K562 (cell line): ENCODE measurements around the gene TXLNA. TPM values are rescaled to one million over a fixed set of nuclear protein-coding genes. Genes with fewer than 3 reads are reported as not detected.

Source experiments
- GTF2A2 ChIP-seq: IDR thresholded peaks from 2 replicates; pipeline ENCODE4 v1.6.1; 2016; ENCODE audit warnings: mild to moderate bottlenecking, missing genetic modification characterization, missing compliant biosample characterization
- NR2C1 ChIP-seq, 2 experiments: fragments of 450-650 bp; IDR thresholded peaks; 2 replicates each; pipeline ENCODE4 v1.6.1; 2017; ENCODE audit warnings: mild to moderate bottlenecking in 2 of 2, antibody characterized with exemption in 1 of 2, inconsistent platforms in 1 of 2, missing compliant biosample characterization in 1 of 2, missing genetic modification characterization in 1 of 2
- SMAD4 ChIP-seq: fragments of 250-450 bp; sonication (Bioruptor Pico); conservative IDR thresholded peaks from 2 replicates; pipeline ENCODE4 v1.8.0; 2021; ENCODE audit warnings: inconsistent platforms, mild to moderate bottlenecking, moderate library complexity
- ZSCAN32 ChIP-seq: fragments of 450-650 bp; formaldehyde crosslinking; IDR thresholded peaks from 2 replicates; pipeline ENCODE4 v1.4.0; 2020; ENCODE audit warnings: mild to moderate bottlenecking, moderate library complexity
- polyA plus RNA-seq, 8 experiments: library from polyadenylated mRNA; depleted of rRNA in 4 of 8; stranded (reverse) in 5 of 8; unstranded in 3 of 8; fragments of >200 nt; fragmentation: Nextera tagmentation in 2 of 8; fragmentation: Illumina TruSeq in 1 of 8; extraction: Ambion mirVana in 2 of 8; extraction: Trizol in 1 of 8; gene quantifications; 2 replicates each; pipeline versions ENCODE4 v1.2.1 to v1.2.3, GENCODE V29; 2011 to 2014; ENCODE audit warnings: inconsistent platforms in 1 of 8, missing spikeins in 1 of 8
- total RNA-seq, 7 experiments: library from RNA; depleted of rRNA in 6 of 7; stranded (reverse); fragments of >200 nt in 6 of 7; fragmentation: Illumina TruSeq in 2 of 7; extraction: Trizol in 2 of 7; gene quantifications; 2 replicates each; pipeline versions ENCODE4 v1.2.1 to v1.2.3, GENCODE V29; 2011 to 2021; ENCODE audit warnings: low replicate concordance in 1 of 7
- TF ChIP-seq, protein P1 (sequence below), 2 experiments: IDR thresholded peaks in 1 of 2; conservative IDR thresholded peaks in 1 of 2; 2 replicates each; pipeline ENCODE4 v1.6.1; 2016; ENCODE audit warnings: low read depth in 2 of 2, mild to moderate bottlenecking in 1 of 2, missing compliant biosample characterization in 1 of 2, missing genetic modification characterization in 1 of 2, moderate library complexity in 1 of 2
- TF ChIP-seq, protein P2 (sequence below): IDR thresholded peaks from 3 replicates; pipeline ENCODE4 v1.6.1; 2011; ENCODE audit warnings: borderline replicate concordance, mild to moderate bottlenecking, moderate library complexity; ENCODE audit not compliant: insufficient read length; ENCODE audit errors: extremely low read depth
- TF ChIP-seq, protein P3 (sequence below): sonication (generic); formaldehyde crosslinking; IDR thresholded peaks from 2 replicates; pipeline ENCODE4 v1.8.0; 2023; ENCODE audit warnings: mild to moderate bottlenecking, missing genetic modification reagents

Gene TXLNA
- total and polyA plus RNA-seq, 9 of the 15 experiments (the other 6 are each of a cell fraction or from before 2014, with no cell fraction given): 9.2 to 54.5 (median 39.3) TPM

DNA sequence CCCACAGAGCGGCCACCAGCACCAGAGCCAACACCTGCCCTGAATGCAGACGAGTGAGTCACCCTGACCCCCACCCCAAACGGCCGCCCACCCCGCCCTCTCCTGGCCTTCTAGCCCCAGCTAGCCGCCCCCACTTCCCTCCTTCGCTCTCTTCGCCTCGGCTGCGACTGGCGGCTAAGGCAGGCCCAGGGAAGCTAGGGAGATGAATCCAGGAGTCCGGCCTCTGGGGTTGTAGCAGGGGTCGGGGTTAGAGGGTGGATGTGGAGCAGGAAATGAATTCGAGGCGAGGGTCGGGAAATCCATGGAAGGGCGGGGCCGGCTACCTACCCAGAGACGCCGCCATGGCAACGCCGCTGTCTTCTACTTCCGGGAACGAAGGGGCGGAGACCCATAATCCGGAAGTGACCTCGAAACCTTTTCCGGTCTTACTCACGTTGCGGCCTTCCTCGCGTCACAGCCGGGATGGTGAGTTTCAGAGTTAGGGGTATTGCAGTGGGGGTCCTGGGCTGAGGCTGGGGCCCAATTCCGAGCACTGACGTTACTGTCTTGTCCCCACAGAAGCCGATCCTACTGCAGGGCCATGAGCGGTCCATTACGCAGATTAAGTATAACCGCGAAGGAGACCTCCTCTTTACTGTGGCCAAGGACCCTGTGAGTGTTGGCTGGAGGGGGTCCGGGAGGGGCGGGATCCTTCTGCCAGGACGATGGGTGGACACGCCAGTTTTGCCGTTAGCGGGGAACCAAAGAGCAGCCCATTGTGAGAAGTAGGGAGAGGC lies 42.7 kb downstream of the TXLNA start, which contains the start of the genes EIF3I and TMEM234 (continued):
- TF ChIP-seq, protein P1, sequence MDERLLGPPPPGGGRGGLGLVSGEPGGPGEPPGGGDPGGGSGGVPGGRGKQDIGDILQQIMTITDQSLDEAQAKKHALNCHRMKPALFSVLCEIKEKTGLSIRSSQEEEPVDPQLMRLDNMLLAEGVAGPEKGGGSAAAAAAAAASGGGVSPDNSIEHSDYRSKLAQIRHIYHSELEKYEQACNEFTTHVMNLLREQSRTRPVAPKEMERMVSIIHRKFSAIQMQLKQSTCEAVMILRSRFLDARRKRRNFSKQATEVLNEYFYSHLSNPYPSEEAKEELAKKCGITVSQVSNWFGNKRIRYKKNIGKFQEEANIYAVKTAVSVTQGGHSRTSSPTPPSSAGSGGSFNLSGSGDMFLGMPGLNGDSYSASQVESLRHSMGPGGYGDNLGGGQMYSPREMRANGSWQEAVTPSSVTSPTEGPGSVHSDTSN (CRISPR knock-in tag; IDR thresholded peaks at IDR 0.05; ENCODE audit: low read depth): peak; percentile 13; the same call in 1 of the 2 replicates
- TF ChIP-seq, protein P1 (tag; conservative IDR thresholded peaks at IDR 0.05; ENCODE audit: low read depth): no peak
- TF ChIP-seq ZSCAN32 (CRISPR knock-in tag): no peak
- TF ChIP-seq NR2C1 (IDR thresholded peaks at IDR 0.05): peak; percentile 98
- TF ChIP-seq NR2C1 (tag; IDR thresholded peaks at IDR 0.05): peak; percentile 98
- TF ChIP-seq, protein P2, sequence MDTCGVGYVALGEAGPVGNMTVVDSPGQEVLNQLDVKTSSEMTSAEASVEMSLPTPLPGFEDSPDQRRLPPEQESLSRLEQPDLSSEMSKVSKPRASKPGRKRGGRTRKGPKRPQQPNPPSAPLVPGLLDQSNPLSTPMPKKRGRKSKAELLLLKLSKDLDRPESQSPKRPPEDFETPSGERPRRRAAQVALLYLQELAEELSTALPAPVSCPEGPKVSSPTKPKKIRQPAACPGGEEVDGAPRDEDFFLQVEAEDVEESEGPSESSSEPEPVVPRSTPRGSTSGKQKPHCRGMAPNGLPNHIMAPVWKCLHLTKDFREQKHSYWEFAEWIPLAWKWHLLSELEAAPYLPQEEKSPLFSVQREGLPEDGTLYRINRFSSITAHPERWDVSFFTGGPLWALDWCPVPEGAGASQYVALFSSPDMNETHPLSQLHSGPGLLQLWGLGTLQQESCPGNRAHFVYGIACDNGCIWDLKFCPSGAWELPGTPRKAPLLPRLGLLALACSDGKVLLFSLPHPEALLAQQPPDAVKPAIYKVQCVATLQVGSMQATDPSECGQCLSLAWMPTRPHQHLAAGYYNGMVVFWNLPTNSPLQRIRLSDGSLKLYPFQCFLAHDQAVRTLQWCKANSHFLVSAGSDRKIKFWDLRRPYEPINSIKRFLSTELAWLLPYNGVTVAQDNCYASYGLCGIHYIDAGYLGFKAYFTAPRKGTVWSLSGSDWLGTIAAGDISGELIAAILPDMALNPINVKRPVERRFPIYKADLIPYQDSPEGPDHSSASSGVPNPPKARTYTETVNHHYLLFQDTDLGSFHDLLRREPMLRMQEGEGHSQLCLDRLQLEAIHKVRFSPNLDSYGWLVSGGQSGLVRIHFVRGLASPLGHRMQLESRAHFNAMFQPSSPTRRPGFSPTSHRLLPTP: no peak
- no peak for TF ChIP-seq GTF2A2 (tag)
- TF ChIP-seq, protein P3, sequence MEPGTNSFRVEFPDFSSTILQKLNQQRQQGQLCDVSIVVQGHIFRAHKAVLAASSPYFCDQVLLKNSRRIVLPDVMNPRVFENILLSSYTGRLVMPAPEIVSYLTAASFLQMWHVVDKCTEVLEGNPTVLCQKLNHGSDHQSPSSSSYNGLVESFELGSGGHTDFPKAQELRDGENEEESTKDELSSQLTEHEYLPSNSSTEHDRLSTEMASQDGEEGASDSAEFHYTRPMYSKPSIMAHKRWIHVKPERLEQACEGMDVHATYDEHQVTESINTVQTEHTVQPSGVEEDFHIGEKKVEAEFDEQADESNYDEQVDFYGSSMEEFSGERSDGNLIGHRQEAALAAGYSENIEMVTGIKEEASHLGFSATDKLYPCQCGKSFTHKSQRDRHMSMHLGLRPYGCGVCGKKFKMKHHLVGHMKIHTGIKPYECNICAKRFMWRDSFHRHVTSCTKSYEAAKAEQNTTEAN (CRISPR knock-in tag): peak; percentile 70; the same call in 1 of the 2 replicates
- no peak for TF ChIP-seq SMAD4 (CRISPR knock-in tag)
